A673 (cell line): Measurements from ENCODE around the gene SNED1. TPM values are rescaled to one million over a fixed set of nuclear protein-coding genes. Genes with fewer than 3 reads are reported as not detected.

Source experiments
- BruUV-seq: library from RNA; stranded (reverse); fragments of 400-500 nt; replicated peaks from 2 replicates; lab custom pipeline; 2021; lab: Mats Ljungman, UMichigan
- CTCF ChIA-PET: fragments of 300-600 bp; sonication (Branson Sonifier 250); formaldehyde crosslinking; loops from one replicate; lab custom pipeline; 2022; ENCODE audit warnings: antibody characterized with exemption; lab: Charles Lee
- POLR2A ChIA-PET: fragments of 300-600 bp; sonication (Branson Sonifier 250); formaldehyde crosslinking; loops from one replicate; lab custom pipeline; 2022; ENCODE audit warnings: antibody characterized with exemption; ENCODE audit not compliant: low non-redundant PET; lab: Charles Lee
- DNase-seq: peaks from one replicate; pipeline ENCODE4 v3.0.0-alpha.2; 2015; ENCODE audit warnings: low spot score
- H3K27ac ChIP-seq: fragments of 200-600 bp; sonication (generic); 2 replicates; pipeline ENCODE4 v1.5.1; 2016; ENCODE audit warnings: mixed run types, low read depth, mild to moderate bottlenecking, mixed read lengths, antibody characterized with exemption, low read length; ENCODE audit not compliant: poor library complexity, severe bottlenecking
- H3K27me3 ChIP-seq: fragments of 200-600 bp; sonication (generic); replicated peaks from 2 replicates; pipeline ENCODE4 v1.6.1; 2017; ENCODE audit warnings: mixed run types, low read depth, mild to moderate bottlenecking, mixed read lengths, antibody characterized with exemption, low read length; ENCODE audit not compliant: insufficient read depth, poor library complexity
- H3K36me3 ChIP-seq: fragments of 200-600 bp; sonication (generic); 2 replicates; pipeline ENCODE4 v1.6.1; 2016; ENCODE audit warnings: mixed run types, mild to moderate bottlenecking, mixed read lengths, antibody characterized with exemption, low read length; ENCODE audit not compliant: insufficient read depth, poor library complexity, severe bottlenecking
- H3K4me1 ChIP-seq: fragments of 200-600 bp; sonication (generic); 2 replicates; pipeline ENCODE4 v1.6.1; 2017; ENCODE audit warnings: mixed run types, mild to moderate bottlenecking, mixed read lengths, antibody characterized with exemption, low read length; ENCODE audit not compliant: insufficient read depth, poor library complexity, severe bottlenecking
- H3K4me3 ChIP-seq: fragments of 200-600 bp; sonication (generic); 2 replicates; pipeline ENCODE4 v1.5.1; 2016; ENCODE audit warnings: low read depth, mixed run types, mild to moderate bottlenecking, mixed read lengths, low read length; ENCODE audit not compliant: poor library complexity, severe bottlenecking
- H3K9me3 ChIP-seq: fragments of 200-600 bp; sonication (generic); 2 replicates; pipeline ENCODE4 v1.6.1; 2016; ENCODE audit warnings: mixed run types, low read depth, mild to moderate bottlenecking, mixed read lengths, antibody characterized with exemption, low read length; ENCODE audit not compliant: poor library complexity, severe bottlenecking
- CTCF ChIP-seq: fragments of 300-800, 200-600 bp; sonication (generic); conservative IDR thresholded peaks from 2 replicates; pipeline ENCODE4 v1.5.1; 2017; ENCODE audit warnings: low read depth, mild to moderate bottlenecking, antibody characterized with exemption, low read length, moderate library complexity, mixed read lengths
- EZH2 ChIP-seq: fragments of 200-600 bp; sonication (generic); IDR thresholded peaks from 2 replicates; pipeline ENCODE4 v1.6.1; 2017; ENCODE audit warnings: borderline replicate concordance, low read depth, mild to moderate bottlenecking, mixed read lengths, antibody characterized with exemption, low read length; ENCODE audit not compliant: poor library complexity, severe bottlenecking
- intact Hi-C: fragments of 100-400 bp; cut with micrococcal nuclease; formaldehyde crosslinking; loops from one replicate; pipeline ENCODE4 v1.10.0; 2022; ENCODE audit not compliant: unreplicated experiment
- total RNA-seq: library from RNA; stranded (reverse); gene quantifications from 2 replicates; pipeline ENCODE4 v1.2.3, GENCODE V29; 2021

SNED1 gene
- total RNA-seq, 1 experiment from 2014 or later, result 3.0 TPM

DNA sequence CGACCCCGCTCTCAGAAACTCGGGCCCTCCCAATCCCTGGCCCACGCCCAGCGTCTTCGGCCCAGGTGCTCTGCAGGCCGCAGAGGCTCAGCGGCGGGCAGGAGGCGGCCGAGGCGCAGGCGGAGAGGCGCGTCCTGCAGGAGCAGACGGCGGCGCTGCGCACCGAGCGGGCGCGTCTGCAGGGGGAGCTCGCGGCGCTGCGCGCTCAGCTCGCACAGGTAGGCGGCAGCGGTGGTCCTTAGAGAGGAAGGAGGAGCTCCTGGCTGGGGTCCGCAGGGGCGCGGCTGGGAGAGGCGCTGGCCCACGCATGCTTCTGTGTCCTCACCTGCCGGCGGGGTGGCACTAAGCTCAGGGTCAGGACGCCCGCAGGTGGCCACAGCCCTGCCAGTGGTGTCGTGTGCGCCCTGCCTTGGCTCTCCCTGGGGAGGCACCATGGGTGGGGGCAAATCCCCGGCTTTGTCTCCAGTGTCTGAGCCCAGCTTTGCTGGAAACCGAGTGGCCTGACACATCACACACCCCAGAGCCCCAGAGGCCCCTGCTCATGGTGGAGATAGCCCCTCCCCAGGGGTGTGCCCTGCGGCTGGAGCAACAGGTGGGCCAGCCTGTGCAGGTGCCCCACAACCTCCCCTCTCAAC is 14.9 kb upstream of the SNED1 start:
- no peaks in the 10 kb centered on the region for H3K27me3 ChIP-seq
- intact Hi-C loops, result no loop called here
- peaks cover 28% of the 10 kb centered on the region for H3K4me1 ChIP-seq
- no peak overlapping the region for H3K27ac ChIP-seq
- CTCF ChIA-PET, result interaction anchor here (0.6 to 1.1 kb wide), 4 partner anchors 26 to 653 kb away, joined by 3 to 5 read pairs (median 4); no protein-coding TSS in a partner anchor
- TF ChIP-seq CTCF (peak; percentile 72), EZH2 (no peak)
- POLR2A ChIA-PET, result no interaction called here
- no peak overlapping the region for H3K4me3 ChIP-seq
- H3K36me3 ChIP-seq, result no peaks in the 10 kb centered on the region
- H3K9me3 ChIP-seq, result peaks cover 7% of the 10 kb centered on the region
- BruUV-seq, result no TSS peak
- DNase-seq, result peak; percentile 66

DNA sequence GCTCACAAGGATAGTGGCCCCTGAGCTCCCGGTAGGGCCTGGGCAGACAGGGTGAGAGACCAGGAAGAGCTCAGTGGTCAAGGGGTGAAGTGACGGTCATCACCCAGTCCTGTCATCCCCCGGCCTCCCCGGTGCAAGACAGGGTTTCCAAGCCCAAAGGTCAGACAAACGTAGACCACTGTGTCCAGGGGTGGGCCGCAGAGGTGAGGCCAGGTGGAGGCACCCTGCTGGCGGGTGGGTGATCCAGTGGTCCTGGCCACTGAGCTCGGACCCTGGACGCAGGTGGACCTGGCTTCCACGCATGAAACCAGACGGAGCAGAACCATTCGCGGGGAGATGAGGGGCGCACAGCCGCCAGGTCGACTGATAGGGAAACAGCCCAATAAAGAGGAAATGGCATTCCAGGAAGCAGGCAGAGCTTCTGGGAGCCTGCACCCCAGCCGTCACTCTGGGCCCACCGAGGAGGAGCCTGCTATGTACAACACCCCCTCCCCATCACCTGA is 14.4 kb upstream of the SNED1 start:
- peaks cover 28% of the 10 kb centered on the region for H3K4me1 ChIP-seq
- no peaks in the 10 kb centered on the region for H3K36me3 ChIP-seq
- H3K27ac ChIP-seq, result no peak overlapping the region
- no TSS peak for BruUV-seq
- H3K9me3 ChIP-seq, result peaks cover 10% of the 10 kb centered on the region
- no peaks in the 10 kb centered on the region for H3K27me3 ChIP-seq
- peak; percentile 45 for DNase-seq
- CTCF ChIA-PET, result interaction anchor here (0.6 to 1.1 kb wide), 4 partner anchors 26 to 652 kb away, joined by 3 to 5 read pairs (median 4); no protein-coding TSS in a partner anchor
- TF ChIP-seq EZH2, result no peak
- no peak for TF ChIP-seq CTCF
- POLR2A ChIA-PET, result no interaction called here
- intact Hi-C loops, result no loop called here
- H3K4me3 ChIP-seq, result no peak overlapping the region

GRCh38 chr2:240985881-240986786 is 12.3 kb upstream of the SNED1 start:
- Histone ChIP-seq H3K4me1 (peaks cover 28% of the 10 kb centered on the region), H3K4me3 (no peak overlapping the region), H3K27ac (peak overlapping the region; percentile 87), H3K27me3 (no peaks in the 10 kb centered on the region), H3K9me3 (peaks cover 10% of the 10 kb centered on the region), H3K36me3 (no peaks in the 10 kb centered on the region)
- CTCF ChIA-PET, result interaction anchor here (0.6 kb wide), 1 partner anchor 673 kb away, joined by 3 read pairs; no protein-coding TSS in a partner anchor
- POLR2A ChIA-PET, result no interaction called here
- DNase-seq, result no peak
- intact Hi-C loops, result no loop called here
- no TSS peak for BruUV-seq
- TF ChIP-seq EZH2 (no peak), CTCF (no peak)
